DND-41 (cell line): ENCODE measurements around the gene SPATA25.

ENCODE experiments used
- CTCF ChIP-seq: IDR thresholded peaks from 2 replicates; pipeline ENCODE4 v1.5.1; 2012; ENCODE audit warnings: borderline replicate concordance, low read length, moderate library complexity, mild to moderate bottlenecking; ENCODE audit not compliant: poor library complexity, severe bottlenecking; ENCODE audit errors: extremely low read depth
- EZH2 ChIP-seq: IDR thresholded peaks from 3 replicates; pipeline ENCODE4 v1.6.1; 2012; ENCODE audit warnings: borderline replicate concordance, low read depth, mild to moderate bottlenecking, moderate library complexity, low read length, inconsistent platforms; ENCODE audit not compliant: severe bottlenecking

DNA sequence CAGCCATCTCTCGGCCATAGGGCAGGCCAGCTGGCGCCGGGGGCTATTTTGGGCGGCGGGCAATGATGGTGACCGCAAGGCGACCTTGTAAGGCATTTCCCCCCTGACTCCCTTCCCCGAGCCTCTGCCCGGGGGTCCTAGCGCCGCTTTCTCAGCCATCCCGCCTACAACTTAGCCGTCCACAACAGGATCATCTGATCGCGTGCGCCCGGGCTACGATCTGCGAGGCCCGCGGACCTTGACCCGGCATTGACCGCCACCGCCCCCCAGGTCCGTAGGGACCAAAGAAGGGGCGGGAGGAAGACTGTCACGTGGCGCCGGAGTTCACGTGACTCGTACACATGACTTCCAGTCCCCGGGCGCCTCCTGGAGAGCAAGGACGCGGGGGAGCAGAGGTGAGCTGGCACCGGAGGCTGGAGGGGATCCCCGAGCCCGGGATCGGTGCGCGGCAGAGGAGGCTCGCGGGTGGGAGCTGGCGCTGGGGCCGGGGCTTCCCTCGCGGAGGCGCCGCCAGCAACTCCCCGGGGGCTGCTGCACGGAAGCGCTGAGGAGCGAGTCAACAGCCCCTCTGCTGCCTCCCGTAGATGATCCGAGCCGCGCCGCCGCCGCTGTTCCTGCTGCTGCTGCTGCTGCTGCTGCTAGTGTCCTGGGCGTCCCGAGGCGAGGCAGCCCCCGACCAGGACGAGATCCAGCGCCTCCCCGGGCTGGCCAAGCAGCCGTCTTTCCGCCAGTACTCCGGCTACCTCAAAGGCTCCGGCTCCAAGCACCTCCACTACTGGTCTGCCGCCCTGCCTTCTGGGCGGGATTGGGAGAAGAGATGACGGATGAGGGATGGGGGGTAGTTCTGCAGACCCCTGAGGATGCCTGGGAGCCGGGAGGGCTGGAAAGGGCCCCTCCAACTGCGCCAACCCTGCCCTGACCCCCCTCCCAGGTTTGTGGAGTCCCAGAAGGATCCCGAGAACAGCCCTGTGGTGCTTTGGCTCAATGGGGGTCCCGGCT, 3.9 kb upstream of the SPATA25 start, which contains the start of the genes CTSA and NEURL2:
- TF ChIP-seq CTCF (peak; percentile 1), EZH2 (no peak)
